Ishikawa (cell line): ENCODE results near the gene UNC45A.

Experiments
- CEBPB ChIP-seq: IDR thresholded peaks from 2 replicates; pipeline ENCODE4 v1.6.1; 2012
- FOXM1 ChIP-seq: IDR thresholded peaks from 2 replicates; pipeline ENCODE4 v1.6.1; 2012; ENCODE audit warnings: low read depth, borderline replicate concordance
- REST ChIP-seq: IDR thresholded peaks from 2 replicates; pipeline ENCODE4 v1.6.1; 2012; ENCODE audit warnings: low read depth, mild to moderate bottlenecking
- USF1 ChIP-seq: IDR thresholded peaks from 2 replicates; pipeline ENCODE4 v1.6.1; 2012
- ZBTB7A ChIP-seq: IDR thresholded peaks from 2 replicates; pipeline ENCODE4 v1.6.1; 2012; ENCODE audit warnings: low read depth

- TF ChIP-seq USF1 (no peak), ZBTB7A (no peak), REST (no peak), CEBPB (no peak), FOXM1 (no peak)
Measured at GRCh38 chr15:90889313-90889730, 45.8 kb upstream of the UNC45A start.
